PC-9 (cell line): ENCODE results near the gene ALDOC. TPM values are rescaled to one million over a fixed set of nuclear protein-coding genes. Genes with fewer than 3 reads are reported as not detected.
A peak's percentile ranks its signal among the peaks of the same experiment; 100 is the strongest.

ENCODE experiments used
- Bru-seq: library from RNA; stranded (reverse); fragments of 400-500 nt; gene quantifications from one replicate; lab custom pipeline; 2021; lab: Mats Ljungman, UMichigan
- BruChase-seq, 2 experiments: library from RNA; stranded (reverse); fragments of 400-500 nt; gene quantifications; one replicate each; lab custom pipeline; 2021; lab: Mats Ljungman, UMichigan
- BruUV-seq: library from RNA; stranded (reverse); fragments of 400-500 nt; replicated peaks from 2 replicates; lab custom pipeline; 2021; lab: Mats Ljungman, UMichigan
- CTCF ChIA-PET: fragments of 300-600 bp; sonication (Branson Sonifier 250); formaldehyde crosslinking; loops from one replicate; lab custom pipeline; 2022; ENCODE audit warnings: antibody characterized with exemption; lab: Charles Lee
- POLR2A ChIA-PET: fragments of 300-600 bp; sonication (Branson Sonifier 250); formaldehyde crosslinking; loops from one replicate; lab custom pipeline; 2022; ENCODE audit warnings: antibody characterized with exemption; ENCODE audit not compliant: unreplicated experiment; lab: Charles Lee
- DNase-seq, 2 experiments: peaks; one replicate each; pipeline versions ENCODE4 v3.0.0 to v3.0.0-alpha.2; 2015 to 2022; ENCODE audit warnings: mixed read lengths in 1 of 2
- H2AFZ ChIP-seq: fragments of 200-600 bp; sonication (generic); 2 replicates; pipeline ENCODE4 v1.8.1; 2017; ENCODE audit warnings: antibody characterized with exemption
- H3F3A ChIP-seq: fragments of 200-600 bp; sonication (generic); 2 replicates; pipeline ENCODE4 v1.8.1; 2017; ENCODE audit warnings: antibody characterized with exemption, mild to moderate bottlenecking, low read depth; ENCODE audit not compliant: insufficient read depth
- H3K27ac ChIP-seq: fragments of 200-600 bp; sonication (generic); 2 replicates; pipeline ENCODE4 v1.6.1; 2016; ENCODE audit warnings: mixed run types
- H3K27me3 ChIP-seq: fragments of 200-600 bp; sonication (generic); 2 replicates; pipeline ENCODE4 v1.6.1; 2016; ENCODE audit warnings: low read depth, mixed run types; ENCODE audit not compliant: insufficient read depth
- H3K36me3 ChIP-seq: fragments of 200-600 bp; sonication (generic); 2 replicates; pipeline ENCODE4 v1.6.1; 2016; ENCODE audit warnings: low read depth, mixed run types
- H3K4me1 ChIP-seq: fragments of 200-600 bp; sonication (generic); replicated peaks from 2 replicates; pipeline ENCODE4 v1.6.1; 2016; ENCODE audit warnings: mixed run types; ENCODE audit not compliant: insufficient read depth
- H3K4me2 ChIP-seq: fragments of 200-600 bp; sonication (generic); 2 replicates; pipeline ENCODE4 v1.6.1; 2017; ENCODE audit warnings: mixed run types
- H3K4me3 ChIP-seq: fragments of 200-600 bp; sonication (generic); 2 replicates; pipeline ENCODE4 v1.6.1; 2016; ENCODE audit warnings: mixed run types
- H3K79me2 ChIP-seq: fragments of 200-600 bp; sonication (generic); 2 replicates; pipeline ENCODE4 v1.6.1; 2017; ENCODE audit warnings: low read depth, mixed run types
- H3K9me2 ChIP-seq: fragments of 200-600 bp; sonication (generic); 2 replicates; pipeline ENCODE4 v1.8.1; 2017; ENCODE audit warnings: mild to moderate bottlenecking; ENCODE audit not compliant: insufficient read depth
- H3K9me3 ChIP-seq: fragments of 200-600 bp; sonication (generic); 2 replicates; pipeline ENCODE4 v1.8.1; 2016; ENCODE audit warnings: low read depth; ENCODE audit not compliant: insufficient read depth
- H4K20me1 ChIP-seq: fragments of 200-600 bp; sonication (generic); 2 replicates; pipeline ENCODE4 v1.8.1; 2017; ENCODE audit not compliant: insufficient read depth
- EZH2 ChIP-seq: fragments of 200-600 bp; sonication (generic); IDR thresholded peaks from 2 replicates; pipeline ENCODE4 v1.8.0; 2017; ENCODE audit warnings: antibody characterized with exemption, low read depth
- intact Hi-C: fragments of 100-400 bp; cut with micrococcal nuclease; formaldehyde crosslinking; loops from one replicate; pipeline ENCODE4 v1.10.0; 2022; ENCODE audit not compliant: unreplicated experiment
- long read RNA-seq: library from polyadenylated mRNA; stranded (forward); transcript quantifications from one replicate; pipeline ENCODE4 v2.0.0, GENCODE V29; 2022
- total RNA-seq: library from RNA; stranded (reverse); gene quantifications from 2 replicates; pipeline ENCODE4 v1.2.3, GENCODE V29; 2021
- TF ChIP-seq, protein P1 (sequence below): fragments of 200-600 bp; sonication (generic); conservative IDR thresholded peaks from 2 replicates; pipeline ENCODE4 v1.6.1; 2017; ENCODE audit warnings: mixed run types, antibody characterized with exemption, mild to moderate bottlenecking, moderate library complexity

ALDOC gene
- total RNA-seq = 17.4 and 21.6 TPM in 2 replicates
- percentile 44 among the genes with signal in this experiment for Bru-seq, nascent RNA
- BruChase-seq, experiment 1, labeled RNA remaining after a 2-hour chase = percentile 46 among the genes with signal in this experiment
- percentile 52 among the genes with signal in this experiment for BruChase-seq, experiment 2, labeled RNA remaining after a 6-hour chase
- long read RNA-seq, transcript ALDOC-203 (10 exons, 1,722 nt) = minor isoform, 5 of 21 reads
- long read RNA-seq, transcript ALDOC-201 (9 exons, 1,982 nt) = major isoform, 15 of 21 reads
- long read RNA-seq, partial matches to known transcripts = 1 of 21 reads
- long read RNA-seq, other reads (novel, unspliced or antisense) = 0 of 21 reads

DNA sequence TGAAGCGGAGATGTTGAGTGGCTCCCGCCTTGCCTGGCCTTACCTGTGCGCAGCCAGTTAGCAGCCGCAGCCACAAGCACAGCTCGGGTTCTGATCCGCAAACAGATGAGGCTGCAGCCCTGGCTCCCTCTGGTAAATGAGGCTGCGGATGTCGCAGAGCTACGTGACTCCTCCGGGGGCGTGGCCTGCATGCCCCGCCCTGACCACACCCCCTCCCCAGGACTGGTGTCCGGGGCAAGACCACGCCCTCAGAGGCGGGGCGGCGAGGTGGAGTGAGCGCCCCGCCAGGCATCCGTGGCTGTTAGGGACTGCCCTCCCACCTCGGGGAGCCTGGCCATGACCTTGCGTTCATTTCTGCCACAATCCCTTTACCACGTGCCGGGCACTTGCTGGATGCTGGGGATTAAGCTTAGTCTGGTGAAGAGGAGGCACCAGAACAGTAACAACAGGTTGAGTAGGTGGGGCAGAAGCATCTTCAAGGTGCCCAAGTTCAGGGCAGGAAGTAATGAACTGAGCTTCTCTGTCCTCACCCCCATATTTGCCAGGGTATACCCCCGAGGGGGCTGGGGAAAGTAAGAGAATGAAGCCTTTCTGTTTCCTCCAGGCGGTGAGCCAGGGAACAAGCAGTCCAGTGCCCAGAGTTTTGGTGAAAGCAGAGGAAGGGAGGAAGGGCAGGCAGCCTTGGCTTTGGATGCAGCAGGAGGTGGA lies at the start of gene ALDOC:
ALDOC (minus strand) TSS at position 138 of the 708 bp plus-strand sequence. CDS start 1,363 bp downstream, outside the sequence.
- Histone ChIP-seq H3K4me2 (peak within 1 kb of the TSS; percentile 52), H3K27ac (no peak within 1 kb of the TSS), H3K36me3 (0 out of 2 replicates have a peak, but pooled peaks cover 4% of the 10 kb centered on the region), H2AFZ (0 out of 2 replicates have a peak within 1 kb of the TSS, but pooled peaks have one; percentile 41), H3K79me2 (no peaks in the 10 kb centered on the region), H3K9me2 (no peaks in the 10 kb centered on the region), H3F3A (peaks cover 15% of the 10 kb centered on the region; the same call in 1 of the 2 replicates), H4K20me1 (no peaks in the 10 kb centered on the region; the same call in 1 of the 2 replicates), H3K4me1 (peaks cover 10% of the 10 kb centered on the region), H3K27me3 (no peaks in the 10 kb centered on the region), H3K9me3 (no peaks in the 10 kb centered on the region), H3K4me3 (no peak within 1 kb of the TSS)
- intact Hi-C loops = no loop called here
- no TSS peak for BruUV-seq
- ChIA-PET POLR2A (interaction anchor here (0.7 to 1.0 kb wide), 2 partner anchors 24 to 241 kb away, joined by 4 to 5 read pairs; partner anchors contain the start of gene UNC119), CTCF (interaction anchor here (0.5 to 0.6 kb wide), 2 partner anchors 145 to 715 kb away, joined by 6 to 7 read pairs; no protein-coding TSS in a partner anchor)
- peak; percentile 79 to 91 for DNase-seq
- no peak for TF ChIP-seq EZH2
- TF ChIP-seq, protein P1, sequence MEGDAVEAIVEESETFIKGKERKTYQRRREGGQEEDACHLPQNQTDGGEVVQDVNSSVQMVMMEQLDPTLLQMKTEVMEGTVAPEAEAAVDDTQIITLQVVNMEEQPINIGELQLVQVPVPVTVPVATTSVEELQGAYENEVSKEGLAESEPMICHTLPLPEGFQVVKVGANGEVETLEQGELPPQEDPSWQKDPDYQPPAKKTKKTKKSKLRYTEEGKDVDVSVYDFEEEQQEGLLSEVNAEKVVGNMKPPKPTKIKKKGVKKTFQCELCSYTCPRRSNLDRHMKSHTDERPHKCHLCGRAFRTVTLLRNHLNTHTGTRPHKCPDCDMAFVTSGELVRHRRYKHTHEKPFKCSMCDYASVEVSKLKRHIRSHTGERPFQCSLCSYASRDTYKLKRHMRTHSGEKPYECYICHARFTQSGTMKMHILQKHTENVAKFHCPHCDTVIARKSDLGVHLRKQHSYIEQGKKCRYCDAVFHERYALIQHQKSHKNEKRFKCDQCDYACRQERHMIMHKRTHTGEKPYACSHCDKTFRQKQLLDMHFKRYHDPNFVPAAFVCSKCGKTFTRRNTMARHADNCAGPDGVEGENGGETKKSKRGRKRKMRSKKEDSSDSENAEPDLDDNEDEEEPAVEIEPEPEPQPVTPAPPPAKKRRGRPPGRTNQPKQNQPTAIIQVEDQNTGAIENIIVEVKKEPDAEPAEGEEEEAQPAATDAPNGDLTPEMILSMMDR = no peak

DNA sequence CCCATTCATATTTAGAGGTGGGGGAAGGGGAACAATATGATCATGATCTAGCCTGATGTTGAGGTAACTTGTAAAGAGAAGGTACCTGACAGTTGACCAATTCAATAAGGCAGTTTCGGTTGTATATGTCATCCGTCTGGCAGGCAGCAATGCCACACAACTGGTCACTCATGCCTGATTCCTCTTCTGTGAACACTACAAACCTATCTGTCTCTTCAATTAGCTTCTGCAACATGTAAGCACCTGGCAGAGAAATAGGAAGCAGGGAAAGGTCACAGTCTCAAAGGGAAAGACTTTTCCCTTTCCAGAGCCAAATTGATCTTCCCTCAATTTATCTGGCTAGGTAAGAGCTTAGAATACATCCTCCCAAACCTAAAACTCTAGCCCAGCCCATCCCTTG lies 47.5 kb upstream of the ALDOC start:
- no peak overlapping the region for H3K4me2 ChIP-seq
- no peak overlapping the region for H3K27ac ChIP-seq
- H2AFZ ChIP-seq = no peak overlapping the region
- H3K27me3 ChIP-seq = no peaks in the 10 kb centered on the region
- no peaks in the 10 kb centered on the region for H3K4me1 ChIP-seq
- ChIA-PET CTCF (no interaction called here), POLR2A (no interaction called here)
- no peak for TF ChIP-seq EZH2
- TF ChIP-seq, protein P1 = no peak
- DNase-seq = no peak
- no peak overlapping the region for H3K4me3 ChIP-seq
- no peaks in the 10 kb centered on the region for H3K9me3 ChIP-seq
- BruUV-seq = no TSS peak
- no peaks in the 10 kb centered on the region; the same call in 1 of the 2 replicates for H4K20me1 ChIP-seq
- intact Hi-C loops = no loop called here
- H3K79me2 ChIP-seq = no peaks in the 10 kb centered on the region
- no peaks in the 10 kb centered on the region for H3K9me2 ChIP-seq
- H3F3A ChIP-seq = no peaks in the 10 kb centered on the region
- H3K36me3 ChIP-seq = peaks cover 22% of the 10 kb centered on the region

DNA sequence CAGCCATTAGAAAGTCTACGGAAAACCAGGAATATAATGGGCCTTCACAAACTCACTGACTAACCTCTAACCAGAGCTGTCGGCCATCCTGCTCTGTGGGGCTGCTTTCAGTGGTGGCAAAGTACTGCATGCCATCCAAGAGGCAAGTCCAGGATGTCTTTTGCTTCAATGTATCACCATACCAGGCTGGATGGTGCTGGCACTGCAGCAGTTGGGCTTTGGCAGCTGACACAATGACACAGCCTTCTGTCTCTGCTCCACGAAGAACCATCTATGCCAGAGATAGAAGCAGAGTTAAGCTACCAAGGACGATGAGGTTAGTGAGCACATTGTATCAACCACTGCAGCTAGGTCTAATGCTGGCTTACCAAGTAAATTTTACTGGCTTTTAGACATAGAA lies 47.0 kb upstream of the ALDOC start:
- no peaks in the 10 kb centered on the region for H3F3A ChIP-seq
- no peaks in the 10 kb centered on the region for H3K27me3 ChIP-seq
- ChIA-PET POLR2A (no interaction called here), CTCF (no interaction called here)
- no peaks in the 10 kb centered on the region for H3K9me3 ChIP-seq
- BruUV-seq = no TSS peak
- no peak overlapping the region for H2AFZ ChIP-seq
- H3K4me1 ChIP-seq = no peaks in the 10 kb centered on the region
- H4K20me1 ChIP-seq = no peaks in the 10 kb centered on the region; the same call in 1 of the 2 replicates
- TF ChIP-seq, protein P1 = no peak
- TF ChIP-seq EZH2 = no peak
- DNase-seq = no peak
- H3K79me2 ChIP-seq = no peaks in the 10 kb centered on the region
- H3K27ac ChIP-seq = no peak overlapping the region
- H3K4me2 ChIP-seq = no peak overlapping the region
- H3K4me3 ChIP-seq = no peak overlapping the region
- intact Hi-C loops = no loop called here
- no peaks in the 10 kb centered on the region for H3K9me2 ChIP-seq
- H3K36me3 ChIP-seq = peaks cover 26% of the 10 kb centered on the region
